Esophagus muscularis mucosa (tissue), 3 donors: Measurements from ENCODE around the gene SH3RF3.

Experiments
- EP300 ChIP-seq: sonication (generic); formaldehyde crosslinking; IDR thresholded peaks from one replicate; pipeline ENCODE4 v1.6.1; 2017; ENCODE audit warnings: antibody characterized with exemption
- TF ChIP-seq, protein P1 (sequence below), 3 experiments: fragments of 200-600 bp in 2 of 3; fragments of 450-650 bp in 1 of 3; sonication (generic) in 2 of 3; IDR thresholded peaks; one replicate each; pipeline ENCODE4 v1.5.1; 2017 to 2019; ENCODE audit warnings: antibody characterized with exemption in 3 of 3, mild to moderate bottlenecking in 2 of 3, moderate library complexity in 1 of 3

DNA sequence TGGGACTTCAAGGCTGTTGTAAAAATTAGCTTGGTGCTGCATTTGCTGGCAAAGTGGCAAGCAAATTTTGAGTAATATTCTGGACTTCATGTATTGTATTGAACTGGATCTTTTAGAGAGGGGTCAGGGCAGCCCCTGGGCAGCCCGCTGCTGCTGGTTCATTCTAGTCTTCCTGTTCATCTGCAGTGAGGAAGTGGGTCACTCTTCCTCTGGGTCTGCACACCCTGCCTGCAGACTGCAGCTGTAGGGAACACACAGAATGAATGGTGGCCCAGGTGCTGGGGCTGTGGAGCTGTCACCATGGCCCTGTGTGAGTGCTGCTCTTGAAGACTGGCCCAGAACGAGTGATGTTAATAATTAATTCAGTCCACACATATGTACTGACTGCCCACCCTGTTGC, 9.4 kb downstream of the SH3RF3 start:
- TF ChIP-seq, protein P1, sequence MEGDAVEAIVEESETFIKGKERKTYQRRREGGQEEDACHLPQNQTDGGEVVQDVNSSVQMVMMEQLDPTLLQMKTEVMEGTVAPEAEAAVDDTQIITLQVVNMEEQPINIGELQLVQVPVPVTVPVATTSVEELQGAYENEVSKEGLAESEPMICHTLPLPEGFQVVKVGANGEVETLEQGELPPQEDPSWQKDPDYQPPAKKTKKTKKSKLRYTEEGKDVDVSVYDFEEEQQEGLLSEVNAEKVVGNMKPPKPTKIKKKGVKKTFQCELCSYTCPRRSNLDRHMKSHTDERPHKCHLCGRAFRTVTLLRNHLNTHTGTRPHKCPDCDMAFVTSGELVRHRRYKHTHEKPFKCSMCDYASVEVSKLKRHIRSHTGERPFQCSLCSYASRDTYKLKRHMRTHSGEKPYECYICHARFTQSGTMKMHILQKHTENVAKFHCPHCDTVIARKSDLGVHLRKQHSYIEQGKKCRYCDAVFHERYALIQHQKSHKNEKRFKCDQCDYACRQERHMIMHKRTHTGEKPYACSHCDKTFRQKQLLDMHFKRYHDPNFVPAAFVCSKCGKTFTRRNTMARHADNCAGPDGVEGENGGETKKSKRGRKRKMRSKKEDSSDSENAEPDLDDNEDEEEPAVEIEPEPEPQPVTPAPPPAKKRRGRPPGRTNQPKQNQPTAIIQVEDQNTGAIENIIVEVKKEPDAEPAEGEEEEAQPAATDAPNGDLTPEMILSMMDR (IDR thresholded peaks at IDR 0.05) = no peak
- TF ChIP-seq EP300 = no peak
